K562 (cell line): ENCODE data around the gene CDK9. TPM values are rescaled to one million over a fixed set of nuclear protein-coding genes. Genes with fewer than 3 reads are reported as not detected.

Experiments used
- NFRKB ChIP-seq: fragments of 450-650 bp; IDR thresholded peaks from 2 replicates; pipeline ENCODE4 v1.6.1; 2016; ENCODE audit warnings: low read depth
- ZKSCAN3 ChIP-seq: fragments of 250-450 bp; sonication (Bioruptor Pico); IDR thresholded peaks from 2 replicates; pipeline ENCODE4 v1.4.0; 2020
- ZNF224 ChIP-seq: sonication (generic); formaldehyde crosslinking; IDR thresholded peaks from 2 replicates; pipeline ENCODE4 v1.8.0; 2022; ENCODE audit warnings: mild to moderate bottlenecking, missing genetic modification reagents
- ZNF318 ChIP-seq, 2 experiments: fragments of 450-650 bp; IDR thresholded peaks; 2 replicates each; pipeline ENCODE4 v1.6.1; 2016; ENCODE audit warnings: mild to moderate bottlenecking in 2 of 2, borderline replicate concordance in 1 of 2, low read depth in 1 of 2, moderate library complexity in 1 of 2
- polyA plus RNA-seq, 8 experiments: library from polyadenylated mRNA; depleted of rRNA in 4 of 8; stranded (reverse) in 5 of 8; unstranded in 3 of 8; fragments of >200 nt; fragmentation: Nextera tagmentation in 2 of 8; fragmentation: Illumina TruSeq in 1 of 8; extraction: Ambion mirVana in 2 of 8; extraction: Trizol in 1 of 8; gene quantifications; 2 replicates each; pipeline versions ENCODE4 v1.2.1 to v1.2.3, GENCODE V29; 2011 to 2014; ENCODE audit warnings: inconsistent platforms in 1 of 8, missing spikeins in 1 of 8
- total RNA-seq, 7 experiments: library from RNA; depleted of rRNA in 6 of 7; stranded (reverse); fragments of >200 nt in 6 of 7; fragmentation: Illumina TruSeq in 2 of 7; extraction: Trizol in 2 of 7; gene quantifications; 2 replicates each; pipeline versions ENCODE4 v1.2.1 to v1.2.3, GENCODE V29; 2011 to 2021; ENCODE audit warnings: low replicate concordance in 1 of 7
- TF ChIP-seq, protein P1 (sequence below), 2 experiments: fragments of 250-450 bp in 1 of 2; fragments of 450-650 bp in 1 of 2; sonication (Bioruptor Pico) in 1 of 2; IDR thresholded peaks; 2 replicates each; pipeline versions ENCODE4 v1.6.1 to v1.8.0; 2016 to 2021; ENCODE audit warnings: mild to moderate bottlenecking in 2 of 2, moderate library complexity in 2 of 2, missing compliant biosample characterization in 1 of 2, missing genetic modification characterization in 1 of 2

CDK9 gene
- total and polyA plus RNA-seq, 9 of the 15 experiments (the other 6 are each of a cell fraction or from before 2014, with no cell fraction given) = 4.2 to 78.6 (median 33.0) TPM

DNA sequence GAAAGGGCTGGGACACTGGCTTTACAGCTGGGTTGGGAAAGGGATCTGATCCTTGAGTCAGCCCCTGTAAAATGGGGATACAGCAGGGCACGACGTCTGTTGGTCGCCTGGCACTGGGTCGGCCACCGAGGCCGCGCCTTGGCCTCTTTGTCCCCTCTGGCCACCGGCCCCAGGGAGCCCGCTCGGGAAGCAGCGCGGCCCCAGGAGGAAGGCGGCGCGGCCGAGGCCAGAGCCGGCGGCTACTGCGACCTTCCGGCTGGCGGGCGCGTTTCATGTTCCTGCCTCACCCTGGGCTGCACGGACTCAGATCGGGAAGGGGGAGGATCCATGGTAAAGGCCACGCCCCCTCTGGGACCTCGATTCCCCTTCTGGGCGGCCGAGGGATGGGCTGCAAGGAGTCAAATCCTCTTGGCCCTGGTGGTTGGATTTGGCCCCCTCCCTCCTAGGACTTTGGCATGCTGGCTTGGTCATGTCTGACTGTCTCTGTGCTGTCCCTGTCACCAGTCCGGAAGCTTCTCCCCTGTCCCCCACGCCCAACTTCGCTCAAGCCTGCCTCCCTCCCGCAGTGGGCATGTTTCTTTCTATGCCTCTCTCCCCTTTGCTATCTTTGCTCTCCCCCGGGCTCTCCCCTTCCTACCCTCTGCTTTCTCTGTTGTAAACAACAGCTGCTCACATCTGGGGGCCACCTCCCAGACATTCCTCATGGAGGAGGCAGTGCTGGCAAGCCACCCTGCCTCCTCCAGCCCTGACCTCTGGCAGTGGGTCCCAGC is 42.6 kb downstream of the CDK9 start (continued):
- TF ChIP-seq ZNF318 (IDR thresholded peaks at IDR 0.05; ENCODE audit: borderline replicate concordance in 1 of 2, low read depth in 1 of 2) = no peak
- TF ChIP-seq, protein P1, sequence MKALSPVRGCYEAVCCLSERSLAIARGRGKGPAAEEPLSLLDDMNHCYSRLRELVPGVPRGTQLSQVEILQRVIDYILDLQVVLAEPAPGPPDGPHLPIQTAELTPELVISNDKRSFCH (CRISPR knock-in tag; IDR thresholded peaks at IDR 0.05) = no peak
- TF ChIP-seq, protein P1 (tag; IDR thresholded peaks at IDR 0.05) = 0 out of 2 replicates have a peak, but pooled peaks have one; percentile 45
- no peak for TF ChIP-seq ZNF224 (CRISPR knock-in tag)
- TF ChIP-seq NFRKB = no peak; the same call in none of the 2 replicates
- no peak for TF ChIP-seq ZKSCAN3 (CRISPR knock-in tag)
